Uterus (tissue), 4 donors: ENCODE results near the gene SORBS1. TPM values are rescaled to one million over a fixed set of nuclear protein-coding genes. Genes with fewer than 3 reads are reported as not detected.

ENCODE experiments used
- DNase-seq, 2 donors: peaks; one replicate each; pipeline ENCODE4 v3.0.0-alpha.2; 2019 to 2020
- H3K27ac ChIP-seq, 2 donors: fragments of 200-600 bp; sonication (generic); 1 replicate in 1 of 2; 2 replicates in 1 of 2; pipeline ENCODE4 v1.5.1; 2016 to 2018
- H3K27me3 ChIP-seq, 2 donors: fragments of 200-600 bp; sonication (generic); one replicate each; pipeline ENCODE4 v1.5.1; 2018 to 2019; ENCODE audit warnings: control low read depth in 1 of 2
- H3K36me3 ChIP-seq, 2 donors: fragments of 200-600 bp; sonication (generic); one replicate each; pipeline ENCODE4 v1.5.1; 2019; ENCODE audit warnings: control low read depth in 1 of 2
- H3K4me1 ChIP-seq, 2 donors: fragments of 200-600 bp; sonication (generic); one replicate each; pipeline ENCODE4 v1.5.1; 2018 to 2019; ENCODE audit warnings: control low read depth in 1 of 2
- H3K4me3 ChIP-seq, 2 donors: fragments of 200-600 bp; sonication (generic); 1 replicate in 1 of 2; 2 replicates in 1 of 2; pipeline ENCODE4 v1.5.1; 2018 to 2019; ENCODE audit warnings: mild to moderate bottlenecking in 1 of 2
- H3K9me3 ChIP-seq, 2 donors: fragments of 200-600 bp; sonication (generic); one replicate each; pipeline ENCODE4 v1.5.1; 2019; ENCODE audit warnings: control low read depth in 1 of 2
- POLR2A ChIP-seq, 2 donors: fragments of 450-650 bp; IDR thresholded peaks; one replicate each; pipeline ENCODE4 v1.6.1; 2016; ENCODE audit warnings: antibody characterized with exemption in 2 of 2, mild to moderate bottlenecking in 1 of 2, moderate library complexity in 1 of 2
- intact Hi-C: fragments of 100-400 bp; cut with DNase I; formaldehyde crosslinking; loops from one replicate; pipeline ENCODE4 v1.15.1; 2023; ENCODE audit warnings: low total_unique reads
- total RNA-seq, 4 donors: library from RNA; depleted of rRNA in 3 of 4; stranded (reverse); fragments of >200 nt in 3 of 4; gene quantifications; one replicate each; pipeline versions ENCODE4 v1.1.0 to v1.2.4, GENCODE V29; 2014 to 2023
- TF ChIP-seq, protein P1 (sequence below), 4 experiments: fragments of 200-600 bp in 2 of 4; fragments of 450-650 bp in 2 of 4; sonication (generic) in 2 of 4; IDR thresholded peaks; one replicate each; pipeline ENCODE4 v1.5.1; 2016 to 2019; ENCODE audit warnings: antibody characterized with exemption in 4 of 4, mild to moderate bottlenecking in 2 of 4, moderate library complexity in 1 of 4
- donor health status: DM: yes; HTN: yes; CAD: no.

SORBS1 gene
- total RNA-seq, 4 donors from 2014 or later, result 89.9 to 422 (median 271) TPM

DNA sequence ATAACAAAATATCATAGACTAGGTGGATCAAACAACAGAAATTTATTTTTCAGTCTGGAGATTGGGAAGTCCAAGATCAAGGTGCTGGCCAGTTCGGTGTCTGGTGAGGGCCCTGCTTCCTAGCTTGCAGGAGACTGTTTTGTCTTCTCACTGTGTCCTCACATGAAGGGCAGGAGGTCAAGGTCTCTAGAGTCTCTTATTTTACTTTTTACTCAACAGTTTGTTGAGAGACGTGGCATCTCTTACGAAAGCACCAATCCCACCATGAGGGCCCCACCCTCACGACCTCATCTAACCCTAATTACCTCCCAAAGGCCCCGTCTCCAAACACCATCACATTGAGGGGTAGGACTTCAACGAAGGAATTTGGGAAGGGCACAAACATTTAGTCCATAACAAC lies 41.2 kb upstream of the SORBS1 start:
- H3K27me3 ChIP-seq, result no peaks in the 10 kb centered on the region
- H3K4me1 ChIP-seq, result peaks cover 0 to 4% of the 10 kb centered on the region in 2 donors
- intact Hi-C loops, result loop anchor here (5.0 kb wide), 2 partner anchors 170 to 230 kb away; no protein-coding TSS in a partner anchor
- H3K36me3 ChIP-seq, result no peaks in the 10 kb centered on the region
- peak overlapping the region in 1 of 2 donors; percentile 36 for H3K27ac ChIP-seq
- TF ChIP-seq POLR2A (IDR thresholded peaks at IDR 0.05), result no peak
- TF ChIP-seq, protein P1, sequence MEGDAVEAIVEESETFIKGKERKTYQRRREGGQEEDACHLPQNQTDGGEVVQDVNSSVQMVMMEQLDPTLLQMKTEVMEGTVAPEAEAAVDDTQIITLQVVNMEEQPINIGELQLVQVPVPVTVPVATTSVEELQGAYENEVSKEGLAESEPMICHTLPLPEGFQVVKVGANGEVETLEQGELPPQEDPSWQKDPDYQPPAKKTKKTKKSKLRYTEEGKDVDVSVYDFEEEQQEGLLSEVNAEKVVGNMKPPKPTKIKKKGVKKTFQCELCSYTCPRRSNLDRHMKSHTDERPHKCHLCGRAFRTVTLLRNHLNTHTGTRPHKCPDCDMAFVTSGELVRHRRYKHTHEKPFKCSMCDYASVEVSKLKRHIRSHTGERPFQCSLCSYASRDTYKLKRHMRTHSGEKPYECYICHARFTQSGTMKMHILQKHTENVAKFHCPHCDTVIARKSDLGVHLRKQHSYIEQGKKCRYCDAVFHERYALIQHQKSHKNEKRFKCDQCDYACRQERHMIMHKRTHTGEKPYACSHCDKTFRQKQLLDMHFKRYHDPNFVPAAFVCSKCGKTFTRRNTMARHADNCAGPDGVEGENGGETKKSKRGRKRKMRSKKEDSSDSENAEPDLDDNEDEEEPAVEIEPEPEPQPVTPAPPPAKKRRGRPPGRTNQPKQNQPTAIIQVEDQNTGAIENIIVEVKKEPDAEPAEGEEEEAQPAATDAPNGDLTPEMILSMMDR (IDR thresholded peaks at IDR 0.05), result no peak
- DNase-seq, result no peak
- H3K9me3 ChIP-seq, result no peaks in the 10 kb centered on the region
- no peak overlapping the region for H3K4me3 ChIP-seq

DNA sequence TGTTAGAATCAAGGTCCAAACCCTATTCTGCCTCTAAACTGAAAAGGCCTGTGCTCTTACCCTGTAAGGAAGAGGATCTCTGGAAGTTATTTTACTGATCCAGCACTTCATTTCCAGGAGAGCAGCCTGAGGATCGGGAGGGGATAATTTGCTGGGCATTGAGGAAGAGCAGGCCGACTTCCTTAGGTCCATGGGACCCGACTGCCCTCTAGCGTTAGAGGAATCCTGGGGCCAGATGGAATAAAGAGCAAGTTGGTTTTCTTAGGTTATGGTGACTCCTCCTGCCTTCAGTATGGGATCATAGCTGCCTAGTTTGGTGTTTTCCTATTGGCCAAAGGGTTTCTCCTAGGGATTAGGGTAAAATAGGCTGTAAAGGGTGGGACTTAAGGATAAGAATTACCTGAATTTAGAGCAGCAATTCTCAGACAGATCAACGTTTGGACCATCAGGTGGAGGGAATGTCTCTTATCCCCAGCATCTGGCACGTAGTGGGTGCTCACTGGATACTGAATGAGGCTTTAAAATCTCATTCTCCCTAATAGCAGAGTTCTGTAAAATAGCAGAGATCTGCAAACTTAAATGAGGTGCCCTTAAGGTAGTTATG lies 40.0 kb upstream of the SORBS1 start:
- TF ChIP-seq, protein P1 (IDR thresholded peaks at IDR 0.05), result peak; percentile 95 to 97 (median 96)
- TF ChIP-seq POLR2A (IDR thresholded peaks at IDR 0.05), result no peak
- intact Hi-C loops, result loop anchor here (5.0 kb wide), 2 partner anchors 169 to 229 kb away; no protein-coding TSS in a partner anchor
- peaks cover 0 to 3% of the 10 kb centered on the region in 2 donors for H3K9me3 ChIP-seq
- H3K36me3 ChIP-seq, result no peaks in the 10 kb centered on the region
- peak overlapping the region in 1 of 2 donors; percentile 63 for H3K27ac ChIP-seq
- H3K4me1 ChIP-seq, result peaks cover 0 to 4% of the 10 kb centered on the region in 2 donors
- H3K27me3 ChIP-seq, result no peaks in the 10 kb centered on the region
- peak; percentile 84 to 91 for DNase-seq
- H3K4me3 ChIP-seq, result no peak overlapping the region

DNA sequence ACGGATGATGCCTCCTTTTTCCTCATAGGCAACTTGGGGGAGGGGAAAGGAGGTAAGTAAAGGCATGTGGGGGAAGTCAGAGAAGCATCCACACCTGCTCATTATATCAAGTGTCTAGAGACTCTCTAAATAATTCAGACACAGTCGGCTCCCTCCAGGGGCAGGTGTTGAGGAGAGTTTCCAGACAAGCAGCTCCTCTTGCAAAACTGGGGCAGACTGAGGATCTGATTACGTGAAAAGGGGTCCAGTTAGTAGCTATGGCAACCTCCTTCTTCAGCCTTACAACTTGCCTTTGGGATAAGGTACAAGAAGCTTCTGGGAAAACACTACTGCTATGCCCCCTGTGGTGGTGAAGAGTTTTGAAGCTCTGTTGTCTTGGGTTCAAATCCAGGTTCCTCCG lies 39.0 kb upstream of the SORBS1 start:
- no peaks in the 10 kb centered on the region for H3K4me1 ChIP-seq
- intact Hi-C loops, result loop anchor here (5.0 kb wide), 2 partner anchors 168 to 228 kb away; no protein-coding TSS in a partner anchor
- H3K27ac ChIP-seq, result no peak overlapping the region

DNA sequence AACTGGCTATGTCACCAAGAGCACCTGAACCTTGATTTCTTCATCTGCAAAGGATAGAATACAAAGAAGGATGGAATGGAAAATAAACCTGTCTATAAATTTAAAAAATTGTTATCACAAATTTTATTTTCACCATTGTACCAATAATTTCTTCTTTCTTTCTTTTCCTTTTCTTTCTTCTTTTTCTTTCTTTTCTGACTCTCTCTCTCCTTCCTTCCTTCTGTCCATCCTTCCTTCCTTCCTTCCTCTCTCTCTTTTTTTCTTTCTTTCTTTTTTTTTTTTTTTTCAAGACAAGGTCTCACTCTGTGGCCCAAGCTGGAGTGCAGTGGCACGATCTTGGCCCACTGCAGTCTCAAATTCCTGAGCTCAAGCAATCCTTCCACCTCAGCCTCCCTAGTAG lies 36.6 kb upstream of the SORBS1 start:
- DNase-seq, result no peak
- Histone ChIP-seq H3K27me3 (no peaks in the 10 kb centered on the region), H3K4me3 (no peak overlapping the region), H3K9me3 (peaks cover 0 to 3% of the 10 kb centered on the region in 2 donors), H3K36me3 (no peaks in the 10 kb centered on the region), H3K4me1 (no peaks in the 10 kb centered on the region), H3K27ac (no peak overlapping the region)
- intact Hi-C loops, result no loop called here
- TF ChIP-seq, protein P1 (IDR thresholded peaks at IDR 0.05), result no peak
- no peak for TF ChIP-seq POLR2A (IDR thresholded peaks at IDR 0.05)

More for the DNA sequence above, 39.0 kb upstream of the SORBS1 start:
- DNase-seq, result no peak
- no peaks in the 10 kb centered on the region for H3K27me3 ChIP-seq
- peaks cover 0 to 3% of the 10 kb centered on the region in 2 donors for H3K9me3 ChIP-seq
- H3K4me3 ChIP-seq, result no peak overlapping the region
- TF ChIP-seq POLR2A (IDR thresholded peaks at IDR 0.05), result no peak
- TF ChIP-seq, protein P1 (IDR thresholded peaks at IDR 0.05), result no peak
- no peaks in the 10 kb centered on the region for H3K36me3 ChIP-seq

DNA sequence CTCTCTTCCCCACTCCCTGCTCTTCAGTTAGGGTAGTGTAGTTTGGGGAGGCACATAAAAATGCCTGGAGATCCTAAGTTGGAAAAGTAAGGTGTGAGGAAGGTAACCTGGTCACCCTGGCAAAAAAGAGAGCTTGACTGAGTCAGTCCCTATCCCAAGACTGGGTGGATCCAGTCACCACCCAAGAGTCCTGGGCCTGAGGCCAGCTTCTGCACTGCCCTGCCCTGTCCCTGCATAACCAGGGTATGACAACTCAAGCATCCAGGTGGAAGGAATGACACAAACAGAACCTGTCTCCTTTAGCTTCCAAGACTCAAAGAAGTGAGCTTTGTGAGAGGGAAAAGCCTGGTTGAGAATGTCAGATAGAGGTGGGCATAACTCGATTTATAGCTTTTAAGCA lies 26.9 kb upstream of the SORBS1 start:
- Histone ChIP-seq H3K4me1 (no peaks in the 10 kb centered on the region), H3K27ac (no peak overlapping the region), H3K27me3 (no peaks in the 10 kb centered on the region), H3K9me3 (no peaks in the 10 kb centered on the region), H3K4me3 (no peak overlapping the region), H3K36me3 (no peaks in the 10 kb centered on the region)
- TF ChIP-seq, protein P1 (IDR thresholded peaks at IDR 0.05), result no peak
- TF ChIP-seq POLR2A (IDR thresholded peaks at IDR 0.05), result no peak
- DNase-seq, result no peak
- intact Hi-C loops, result no loop called here
